ENCODE results near the gene NEK9. TPM values are rescaled to one million over a fixed set of nuclear protein-coding genes. Genes with fewer than 3 reads are reported as not detected.

Gene NEK9
- total and polyA plus RNA-seq, 2 donors (not counting 1 experiment from before 2014, with no cell fraction given) = 35.1 to 110 TPM

DNA sequence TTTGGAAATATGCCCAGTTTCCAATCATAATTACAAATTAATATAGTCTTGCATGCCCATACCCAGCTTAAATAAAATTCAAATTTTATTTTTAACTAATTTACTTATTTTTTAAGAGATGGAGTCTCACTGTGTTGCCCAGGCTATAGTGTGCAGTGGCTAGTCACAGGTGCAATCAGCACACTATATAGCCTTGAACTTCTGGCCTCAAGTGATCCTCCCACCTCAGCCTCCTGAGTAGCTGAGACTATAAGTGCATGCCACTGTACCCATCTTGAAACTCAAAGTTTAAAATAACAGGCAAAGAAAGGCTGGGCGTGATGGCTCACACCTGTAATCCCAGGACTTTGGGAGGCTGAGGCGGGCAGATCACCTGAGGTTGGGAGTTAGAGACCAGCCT lies 85.9 kb downstream of the NEK9 start:
- Histone ChIP-seq H3K79me2 (ENCODE audit: control insufficient read depth, insufficient read depth, low read length) (peaks cover 8% of the 10 kb centered on the region), H3K4me3 (ENCODE audit: control extremely low read depth in 1 of 5, extremely low read depth in 1 of 5, insufficient read depth in 1 of 5, low read depth in 2 of 5, low read length in 4 of 5) (no peak overlapping the region), H2AFZ (ENCODE audit: insufficient read depth, low read depth, low read length, poor library complexity, severe bottlenecking) (no peak overlapping the region), H3K4me2 (replicated peaks; ENCODE audit: low read depth, low read length, poor library complexity, severe bottlenecking) (no peak overlapping the region), H3K9ac (ENCODE audit: low read length) (no peak overlapping the region), H3K27ac (ENCODE audit: low read length in 2 of 2) (no peak overlapping the region), H3K9me3 (ENCODE audit: control extremely low read depth in 1 of 3, control insufficient read depth in 2 of 3, insufficient read depth in 1 of 3, low read length in 2 of 3) (no peaks in the 10 kb centered on the region), H3K4me1 (ENCODE audit: control insufficient read depth in 2 of 2, insufficient read depth in 2 of 2, low read length in 2 of 2) (no peaks in the 10 kb centered on the region), H3K27me3 (replicated peaks in 1 of 4; ENCODE audit: control extremely low read depth in 1 of 4, control insufficient read depth in 3 of 4, insufficient read depth in 4 of 4, low read length in 3 of 4) (no peaks in the 10 kb centered on the region), H4K20me1 (ENCODE audit: control insufficient read depth, insufficient read depth, low read length, poor library complexity, severe bottlenecking) (no peaks in the 10 kb centered on the region), H3K36me3 (replicated peaks in 1 of 2; ENCODE audit: control extremely low read depth in 1 of 2, control insufficient read depth in 1 of 2, extremely low read depth in 1 of 2, insufficient read depth in 2 of 2, low read length in 1 of 2) (peaks cover 4 to 17% of the 10 kb centered on the region in 2 experiments)
- ATAC-seq (ENCODE audit: low read depth) (no peak), DNase-seq (no peak)
- TF ChIP-seq, protein P1, sequence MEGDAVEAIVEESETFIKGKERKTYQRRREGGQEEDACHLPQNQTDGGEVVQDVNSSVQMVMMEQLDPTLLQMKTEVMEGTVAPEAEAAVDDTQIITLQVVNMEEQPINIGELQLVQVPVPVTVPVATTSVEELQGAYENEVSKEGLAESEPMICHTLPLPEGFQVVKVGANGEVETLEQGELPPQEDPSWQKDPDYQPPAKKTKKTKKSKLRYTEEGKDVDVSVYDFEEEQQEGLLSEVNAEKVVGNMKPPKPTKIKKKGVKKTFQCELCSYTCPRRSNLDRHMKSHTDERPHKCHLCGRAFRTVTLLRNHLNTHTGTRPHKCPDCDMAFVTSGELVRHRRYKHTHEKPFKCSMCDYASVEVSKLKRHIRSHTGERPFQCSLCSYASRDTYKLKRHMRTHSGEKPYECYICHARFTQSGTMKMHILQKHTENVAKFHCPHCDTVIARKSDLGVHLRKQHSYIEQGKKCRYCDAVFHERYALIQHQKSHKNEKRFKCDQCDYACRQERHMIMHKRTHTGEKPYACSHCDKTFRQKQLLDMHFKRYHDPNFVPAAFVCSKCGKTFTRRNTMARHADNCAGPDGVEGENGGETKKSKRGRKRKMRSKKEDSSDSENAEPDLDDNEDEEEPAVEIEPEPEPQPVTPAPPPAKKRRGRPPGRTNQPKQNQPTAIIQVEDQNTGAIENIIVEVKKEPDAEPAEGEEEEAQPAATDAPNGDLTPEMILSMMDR (IDR thresholded peaks at IDR 0.05) = no peak
- TF ChIP-seq EZH2 (IDR thresholded peaks at IDR 0.05; ENCODE audit: borderline replicate concordance, insufficient read depth, low read depth, low read length, poor library complexity, severe bottlenecking) = no peak
- 90% methylated on average over 2 of the region's 2 CpGs for WGBS (ENCODE audit: insufficient coverage)
- ChIA-PET POLR2A (no interaction called here), CTCF (no interaction called here)
- no peaks in the 10 kb centered on the region for H3K9me3 Mint-ChIP-seq (ENCODE audit: insufficient read depth)
- no peaks in the 10 kb centered on the region for H3K27me3 Mint-ChIP-seq
- H3K4me3 Mint-ChIP-seq = no peak overlapping the region
- intact Hi-C loops (cut with micrococcal nuclease) = no loop called here
- peaks cover 10% of the 10 kb centered on the region for H3K4me1 Mint-ChIP-seq
- no peak overlapping the region for H3K27ac Mint-ChIP-seq

- intact Hi-C loops (cut with micrococcal nuclease) = no loop called here
- H3K4me3 Mint-ChIP-seq = no peak overlapping the region
- peaks cover 8% of the 10 kb centered on the region for H3K4me1 Mint-ChIP-seq
- H3K27me3 Mint-ChIP-seq = no peaks in the 10 kb centered on the region
- H3K4me3 ChIP-seq (ENCODE audit: control extremely low read depth in 1 of 5, extremely low read depth in 1 of 5, insufficient read depth in 1 of 5, low read depth in 2 of 5, low read length in 4 of 5) = no peak overlapping the region
- no peak overlapping the region for H3K9ac ChIP-seq (ENCODE audit: low read length)
- no peak overlapping the region for H3K27ac ChIP-seq (ENCODE audit: low read length in 2 of 2)
- no peak overlapping the region for H3K27ac Mint-ChIP-seq
- no peaks in the 10 kb centered on the region for H4K20me1 ChIP-seq (ENCODE audit: control insufficient read depth, insufficient read depth, low read length, poor library complexity, severe bottlenecking)
- CTCF ChIA-PET = no interaction called here
- peaks cover 4 to 19% of the 10 kb centered on the region in 2 experiments for H3K36me3 ChIP-seq (replicated peaks in 1 of 2; ENCODE audit: control extremely low read depth in 1 of 2, control insufficient read depth in 1 of 2, extremely low read depth in 1 of 2, insufficient read depth in 2 of 2, low read length in 1 of 2)
- WGBS (ENCODE audit: insufficient coverage) = no CpG with 5 or more reads among the region's 1 CpG
- DNase-seq = no peak
- H2AFZ ChIP-seq (ENCODE audit: insufficient read depth, low read depth, low read length, poor library complexity, severe bottlenecking) = no peak overlapping the region
- H3K27me3 ChIP-seq (replicated peaks in 1 of 4; ENCODE audit: control extremely low read depth in 1 of 4, control insufficient read depth in 3 of 4, insufficient read depth in 4 of 4, low read length in 3 of 4) = no peaks in the 10 kb centered on the region
- H3K4me2 ChIP-seq (replicated peaks; ENCODE audit: low read depth, low read length, poor library complexity, severe bottlenecking) = no peak overlapping the region
- H3K79me2 ChIP-seq (ENCODE audit: control insufficient read depth, insufficient read depth, low read length) = peaks cover 4% of the 10 kb centered on the region
- no peaks in the 10 kb centered on the region for H3K4me1 ChIP-seq (ENCODE audit: control insufficient read depth in 2 of 2, insufficient read depth in 2 of 2, low read length in 2 of 2)
- ATAC-seq (ENCODE audit: low read depth) = no peak
- POLR2A ChIA-PET = no interaction called here
- no peaks in the 10 kb centered on the region for H3K9me3 ChIP-seq (ENCODE audit: control extremely low read depth in 1 of 3, control insufficient read depth in 2 of 3, insufficient read depth in 1 of 3, low read length in 2 of 3)
- H3K9me3 Mint-ChIP-seq (ENCODE audit: insufficient read depth) = no peaks in the 10 kb centered on the region
- TF ChIP-seq, protein P1 (IDR thresholded peaks at IDR 0.05) = no peak
- TF ChIP-seq EZH2 (IDR thresholded peaks at IDR 0.05; ENCODE audit: borderline replicate concordance, insufficient read depth, low read depth, low read length, poor library complexity, severe bottlenecking) = no peak
Observed at GRCh38 chr14:75040507-75040906, 86.3 kb downstream of the NEK9 start.

Data from B cell (primary cell).